Subcutaneous adipose tissue (tissue), 4 donors: Measurements from ENCODE around the gene CPHXL2. TPM values are rescaled to one million over a fixed set of nuclear protein-coding genes. Genes with fewer than 3 reads are reported as not detected.

ENCODE experiments used
- CTCF ChIP-seq: fragments of 450-650 bp; IDR thresholded peaks from one replicate; pipeline ENCODE4 v1.5.1; 2016; ENCODE audit warnings: low read depth, mild to moderate bottlenecking, control low read depth, antibody characterized with exemption, moderate library complexity
- total RNA-seq, 4 donors: library from RNA; depleted of rRNA; stranded (reverse); fragments of >200 nt; gene quantifications; one replicate each; pipeline ENCODE4 v1.1.0, GENCODE V29; 2016

The CPHXL2 gene
- total RNA-seq = not detected

GRCh38 chr16:75676909-75677308 lies at the start of gene CPHXL2:
CPHXL2 (minus strand) TSS chr16:75677009; CDS start chr16:75676999, 10 bp downstream.
- no peak for TF ChIP-seq CTCF

GRCh38 chr16:75726390-75726789 lies 49.6 kb upstream of the CPHXL2 start, which contains the start of gene CPHXL:
CPHXL (minus strand) TSS chr16:75726490; CDS start chr16:75726442, 48 bp downstream.
- TF ChIP-seq CTCF = no peak

- no peak for TF ChIP-seq CTCF
These were observed 41.6 kb upstream of the CPHXL2 start for GRCh38 chr16:75718452-75718851.

GRCh38 chr16:75714661-75715060 lies 37.9 kb upstream of the CPHXL2 start:
- TF ChIP-seq CTCF = no peak

- TF ChIP-seq CTCF = no peak
These were observed 33.5 kb upstream of the CPHXL2 start for GRCh38 chr16:75710344-75710743.

- no peak for TF ChIP-seq CTCF
These were observed 26.5 kb upstream of the CPHXL2 start for GRCh38 chr16:75703306-75703705.

- TF ChIP-seq CTCF = no peak
These were observed 25.4 kb upstream of the CPHXL2 start for GRCh38 chr16:75702242-75702641.
